Astrocyte (in vitro differentiated cells and primary cell): Measurements from ENCODE around the gene MACROH2A1. TPM values are rescaled to one million over a fixed set of nuclear protein-coding genes. Genes with fewer than 3 reads are reported as not detected.

Experiments used
- DNase-seq: peaks from one replicate; pipeline ENCODE4 v3.0.0-alpha.2; 2010; ENCODE audit warnings: low read depth
- FAIRE-seq: peaks from 2 replicates; lab custom pipeline; 2011; peaks lifted over from hg19 to GRCh38; lab: Jason Lieb, UNC
- H2AFZ ChIP-seq: 2 replicates; pipeline ENCODE4 v1.6.0; 2012; ENCODE audit warnings: low read depth, low read length, inconsistent platforms
- H3K27ac ChIP-seq: 2 replicates; pipeline ENCODE4 v1.5.1; 2011; ENCODE audit warnings: low read depth, low read length, inconsistent platforms
- H3K27me3 ChIP-seq: 2 replicates; pipeline ENCODE4 v1.6.0; 2011; ENCODE audit warnings: low read length, inconsistent platforms; ENCODE audit not compliant: insufficient read depth
- H3K36me3 ChIP-seq: 2 replicates; pipeline ENCODE4 v1.5.1; 2011; ENCODE audit warnings: low read length, inconsistent platforms; ENCODE audit not compliant: insufficient read depth
- H3K4me1 ChIP-seq: 2 replicates; pipeline ENCODE4 v1.5.1; 2011; ENCODE audit warnings: low read length, inconsistent platforms; ENCODE audit not compliant: insufficient read depth
- H3K4me2 ChIP-seq: 2 replicates; pipeline ENCODE4 v1.6.0; 2012; ENCODE audit warnings: low read length, inconsistent platforms
- H3K4me3 ChIP-seq: 2 replicates; pipeline ENCODE4 v1.5.1; 2011; ENCODE audit warnings: low read depth, mild to moderate bottlenecking, low read length, inconsistent platforms; ENCODE audit not compliant: insufficient read depth
- H3K79me2 ChIP-seq: 2 replicates; pipeline ENCODE4 v1.6.0; 2012; ENCODE audit warnings: mild to moderate bottlenecking, low read length, inconsistent platforms; ENCODE audit not compliant: insufficient read depth
- H3K9ac ChIP-seq: 2 replicates; pipeline ENCODE4 v1.6.0; 2012; ENCODE audit warnings: mild to moderate bottlenecking, low read length, inconsistent platforms
- H3K9me3 ChIP-seq: 2 replicates; pipeline ENCODE4 v1.5.1; 2012; ENCODE audit warnings: low read depth, mild to moderate bottlenecking, low read length, inconsistent platforms; ENCODE audit not compliant: insufficient read depth
- H4K20me1 ChIP-seq: 2 replicates; pipeline ENCODE4 v1.6.0; 2012; ENCODE audit warnings: low read length, inconsistent platforms; ENCODE audit not compliant: insufficient read depth
- H3K27ac Mint-ChIP-seq: one replicate; pipeline ENCODE4 v1.8.0; 2021; ENCODE audit warnings: mild to moderate bottlenecking, mixed read lengths; ENCODE audit not compliant: unreplicated experiment
- H3K27me3 Mint-ChIP-seq: one replicate; pipeline ENCODE4 v1.8.0; 2021; ENCODE audit warnings: low read depth, mixed read lengths; ENCODE audit not compliant: unreplicated experiment
- H3K36me3 Mint-ChIP-seq: one replicate; pipeline ENCODE4 v1.8.0; 2021; ENCODE audit warnings: low read depth, mixed read lengths; ENCODE audit not compliant: unreplicated experiment
- H3K4me1 Mint-ChIP-seq: one replicate; pipeline ENCODE4 v1.8.0; 2021; ENCODE audit warnings: low read depth, mixed read lengths; ENCODE audit not compliant: unreplicated experiment
- H3K4me3 Mint-ChIP-seq: one replicate; pipeline ENCODE4 v1.8.0; 2021; ENCODE audit warnings: mild to moderate bottlenecking, moderate library complexity, mixed read lengths; ENCODE audit not compliant: unreplicated experiment
- H3K9me3 Mint-ChIP-seq: one replicate; pipeline ENCODE4 v1.8.0; 2021; ENCODE audit warnings: mild to moderate bottlenecking, mixed read lengths; ENCODE audit not compliant: unreplicated experiment
- EZH2 ChIP-seq: IDR thresholded peaks from 2 replicates; pipeline ENCODE4 v1.6.1; 2012; ENCODE audit warnings: mild to moderate bottlenecking, low read length, inconsistent platforms; ENCODE audit not compliant: insufficient read depth
- total RNA-seq: library from RNA; stranded (reverse); gene quantifications from 2 replicates; pipeline ENCODE4 v1.2.1, GENCODE V29; 2021
- TF ChIP-seq, protein P1 (sequence below): IDR thresholded peaks from 2 replicates; pipeline ENCODE4 v1.5.1; 2011; ENCODE audit warnings: low read depth, mild to moderate bottlenecking, inconsistent platforms, low read length, moderate library complexity; ENCODE audit not compliant: insufficient read depth

Gene MACROH2A1
- total RNA-seq, 1 donor from 2014 or later = 143 TPM

DNA sequence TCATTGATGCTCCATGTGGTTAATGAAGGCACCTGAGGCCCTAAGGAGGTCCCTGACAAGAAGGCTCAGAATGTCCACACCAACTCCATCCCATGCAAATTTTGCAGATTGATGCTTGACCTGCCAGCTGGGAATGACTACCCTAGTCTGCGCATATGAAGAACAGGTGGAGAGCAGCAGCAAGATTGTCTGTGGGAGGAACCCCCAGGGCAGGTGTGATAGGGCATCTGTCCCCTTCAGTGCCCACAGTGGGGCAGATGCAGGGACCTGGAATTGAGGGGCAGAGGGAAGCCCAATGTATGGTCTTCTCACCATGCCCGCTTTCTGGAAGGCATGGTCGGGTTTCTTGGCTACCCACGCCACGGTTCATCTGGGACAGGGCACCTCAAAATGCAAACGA is 79.6 kb downstream of the MACROH2A1 start:
- no peak overlapping the region for H3K27ac Mint-ChIP-seq
- Histone ChIP-seq H3K27ac (no peak overlapping the region), H2AFZ (no peak overlapping the region), H3K36me3 (no peaks in the 10 kb centered on the region), H3K4me1 (no peaks in the 10 kb centered on the region), H3K4me2 (no peak overlapping the region), H3K27me3 (no peaks in the 10 kb centered on the region), H3K9ac (no peak overlapping the region), H3K79me2 (no peaks in the 10 kb centered on the region), H4K20me1 (no peaks in the 10 kb centered on the region), H3K9me3 (no peaks in the 10 kb centered on the region), H3K4me3 (no peak overlapping the region)
- no peaks in the 10 kb centered on the region for H3K9me3 Mint-ChIP-seq
- peaks cover 1% of the 10 kb centered on the region for H3K36me3 Mint-ChIP-seq
- peaks cover 43% of the 10 kb centered on the region for H3K27me3 Mint-ChIP-seq
- FAIRE-seq (no peak), DNase-seq (no peak)
- no peak overlapping the region for H3K4me3 Mint-ChIP-seq
- TF ChIP-seq, protein P1, sequence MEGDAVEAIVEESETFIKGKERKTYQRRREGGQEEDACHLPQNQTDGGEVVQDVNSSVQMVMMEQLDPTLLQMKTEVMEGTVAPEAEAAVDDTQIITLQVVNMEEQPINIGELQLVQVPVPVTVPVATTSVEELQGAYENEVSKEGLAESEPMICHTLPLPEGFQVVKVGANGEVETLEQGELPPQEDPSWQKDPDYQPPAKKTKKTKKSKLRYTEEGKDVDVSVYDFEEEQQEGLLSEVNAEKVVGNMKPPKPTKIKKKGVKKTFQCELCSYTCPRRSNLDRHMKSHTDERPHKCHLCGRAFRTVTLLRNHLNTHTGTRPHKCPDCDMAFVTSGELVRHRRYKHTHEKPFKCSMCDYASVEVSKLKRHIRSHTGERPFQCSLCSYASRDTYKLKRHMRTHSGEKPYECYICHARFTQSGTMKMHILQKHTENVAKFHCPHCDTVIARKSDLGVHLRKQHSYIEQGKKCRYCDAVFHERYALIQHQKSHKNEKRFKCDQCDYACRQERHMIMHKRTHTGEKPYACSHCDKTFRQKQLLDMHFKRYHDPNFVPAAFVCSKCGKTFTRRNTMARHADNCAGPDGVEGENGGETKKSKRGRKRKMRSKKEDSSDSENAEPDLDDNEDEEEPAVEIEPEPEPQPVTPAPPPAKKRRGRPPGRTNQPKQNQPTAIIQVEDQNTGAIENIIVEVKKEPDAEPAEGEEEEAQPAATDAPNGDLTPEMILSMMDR = no peak
- no peak for TF ChIP-seq EZH2
- no peaks in the 10 kb centered on the region for H3K4me1 Mint-ChIP-seq

DNA sequence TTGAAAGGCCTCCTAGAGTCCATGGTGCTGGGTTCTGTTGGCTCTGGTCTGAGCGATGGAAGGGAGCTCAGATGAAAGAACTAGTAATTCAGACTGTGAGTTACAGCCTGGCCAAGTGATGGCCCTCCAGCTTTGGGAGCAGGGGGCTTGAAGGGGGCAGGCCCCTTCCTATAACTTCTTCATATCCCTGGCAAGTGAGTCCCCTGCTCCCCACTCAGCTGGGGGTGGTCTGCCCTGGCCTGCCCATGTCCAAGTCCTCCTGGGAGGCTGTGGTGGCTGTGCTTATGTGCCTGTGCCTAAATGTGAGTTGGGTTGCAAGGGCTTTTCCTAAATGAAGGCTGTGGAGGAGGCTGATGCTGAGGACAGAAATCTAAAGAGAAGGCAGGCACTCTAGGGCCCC is 80.1 kb downstream of the MACROH2A1 start:
- Mint-ChIP-seq H3K4me3 (no peak overlapping the region), H3K4me1 (no peaks in the 10 kb centered on the region), H3K27ac (no peak overlapping the region), H3K27me3 (peaks cover 41% of the 10 kb centered on the region), H3K36me3 (peaks cover 1% of the 10 kb centered on the region), H3K9me3 (no peaks in the 10 kb centered on the region)
- FAIRE-seq = no peak
- no peaks in the 10 kb centered on the region for H3K4me1 ChIP-seq
- TF ChIP-seq, protein P1 = no peak
- TF ChIP-seq EZH2 = no peak
- H3K4me3 ChIP-seq = no peak overlapping the region
- H3K9me3 ChIP-seq = no peaks in the 10 kb centered on the region
- no peak for DNase-seq
- H3K36me3 ChIP-seq = no peaks in the 10 kb centered on the region
- no peaks in the 10 kb centered on the region for H4K20me1 ChIP-seq
- H3K79me2 ChIP-seq = no peaks in the 10 kb centered on the region
- H3K27me3 ChIP-seq = no peaks in the 10 kb centered on the region
- H3K4me2 ChIP-seq = no peak overlapping the region
- no peak overlapping the region for H3K9ac ChIP-seq
- H2AFZ ChIP-seq = no peak overlapping the region
- no peak overlapping the region for H3K27ac ChIP-seq

DNA sequence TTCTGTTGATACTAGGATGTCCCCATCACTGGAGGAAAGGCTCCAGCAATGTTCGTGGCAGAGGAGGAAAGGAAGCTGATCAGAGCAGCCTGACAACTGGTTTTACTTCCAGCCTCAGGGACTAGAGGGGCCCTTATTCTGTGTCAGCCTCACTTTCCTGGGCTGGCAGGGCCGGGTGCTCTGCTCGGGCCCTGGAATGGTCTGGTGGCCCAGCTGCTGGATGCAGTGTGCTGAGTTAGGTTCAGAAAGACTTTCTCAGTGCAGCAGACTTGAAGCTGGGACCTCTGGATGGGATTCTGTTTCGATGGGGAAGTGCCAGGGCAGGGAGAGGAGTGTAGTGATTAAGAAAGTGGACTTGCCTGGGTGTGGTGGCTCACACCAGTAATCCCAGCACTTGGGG is 81.0 kb downstream of the MACROH2A1 start:
- H3K4me3 Mint-ChIP-seq = no peak overlapping the region
- Histone ChIP-seq H2AFZ (no peak overlapping the region), H3K4me1 (no peaks in the 10 kb centered on the region), H3K27me3 (no peaks in the 10 kb centered on the region), H3K36me3 (no peaks in the 10 kb centered on the region), H3K4me3 (no peak overlapping the region), H3K9me3 (no peaks in the 10 kb centered on the region), H3K79me2 (no peaks in the 10 kb centered on the region), H3K27ac (no peak overlapping the region), H3K4me2 (no peak overlapping the region), H3K9ac (no peak overlapping the region), H4K20me1 (no peaks in the 10 kb centered on the region)
- H3K27me3 Mint-ChIP-seq = peaks cover 44% of the 10 kb centered on the region
- FAIRE-seq (no peak), DNase-seq (no peak)
- no peak overlapping the region for H3K27ac Mint-ChIP-seq
- H3K36me3 Mint-ChIP-seq = peaks cover 1% of the 10 kb centered on the region
- no peaks in the 10 kb centered on the region for H3K4me1 Mint-ChIP-seq
- H3K9me3 Mint-ChIP-seq = no peaks in the 10 kb centered on the region
- TF ChIP-seq EZH2 = no peak
- TF ChIP-seq, protein P1 = no peak
